Nephron progenitor cell (in vitro differentiated cells): Measurements from ENCODE around the gene ZNF282.
A peak's percentile ranks its signal among the peaks of the same experiment; 100 is the strongest.

Experiments
- DNase-seq: peaks from one replicate; pipeline ENCODE4 v3.0.0; 2021
- H3K27ac Mint-ChIP-seq: 2 replicates; pipeline ENCODE4 v1.8.0; 2021; ENCODE audit warnings: mild to moderate bottlenecking, moderate library complexity, mixed read lengths
- H3K27me3 Mint-ChIP-seq: 2 replicates; pipeline ENCODE4 v1.8.0; 2021; ENCODE audit warnings: mild to moderate bottlenecking, low read depth, mixed read lengths; ENCODE audit not compliant: poor library complexity
- H3K36me3 Mint-ChIP-seq: 2 replicates; pipeline ENCODE4 v1.8.0; 2021; ENCODE audit warnings: low read depth, mixed read lengths
- H3K4me1 Mint-ChIP-seq: 2 replicates; pipeline ENCODE4 v1.8.0; 2021; ENCODE audit warnings: mixed read lengths
- H3K4me3 Mint-ChIP-seq: 2 replicates; pipeline ENCODE4 v1.8.0; 2021; ENCODE audit warnings: mild to moderate bottlenecking, moderate library complexity, mixed read lengths
- H3K9me3 Mint-ChIP-seq: 2 replicates; pipeline ENCODE4 v1.8.0; 2021; ENCODE audit warnings: mild to moderate bottlenecking, moderate library complexity, mixed read lengths
- TF ChIP-seq, protein P1 (sequence below): fragments of 200-600 bp; sonication (generic); IDR thresholded peaks from 2 replicates; pipeline ENCODE4 v1.5.0; 2021; ENCODE audit warnings: antibody characterized with exemption

The ZNF282 gene

DNA sequence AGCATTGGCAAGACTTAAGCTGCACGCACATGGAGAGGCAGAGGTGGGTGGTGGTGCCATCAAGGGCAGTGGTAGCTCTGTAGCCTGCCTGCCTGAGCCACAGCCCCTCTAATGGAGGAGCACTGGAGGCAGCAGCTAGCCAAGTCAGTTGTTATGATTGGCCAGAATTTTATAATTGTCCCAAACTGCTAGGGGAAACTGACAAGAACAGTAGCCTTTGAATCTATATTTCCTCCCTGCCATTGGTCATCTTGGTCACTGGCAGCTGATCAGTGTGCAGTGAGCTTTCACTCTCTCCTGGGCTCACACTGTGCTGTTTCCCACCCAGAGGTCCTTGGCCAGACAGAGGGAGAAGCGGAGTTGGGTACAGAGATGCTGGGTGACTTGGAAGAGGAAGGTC, 57.0 kb downstream of the ZNF282 start:
- Mint-ChIP-seq H3K27me3 (no peaks in the 10 kb centered on the region), H3K9me3 (no peaks in the 10 kb centered on the region), H3K4me3 (no peak overlapping the region), H3K36me3 (peaks cover 48% of the 10 kb centered on the region), H3K27ac (no peak overlapping the region), H3K4me1 (peaks cover 9% of the 10 kb centered on the region)
- DNase-seq, result no peak
- TF ChIP-seq, protein P1, sequence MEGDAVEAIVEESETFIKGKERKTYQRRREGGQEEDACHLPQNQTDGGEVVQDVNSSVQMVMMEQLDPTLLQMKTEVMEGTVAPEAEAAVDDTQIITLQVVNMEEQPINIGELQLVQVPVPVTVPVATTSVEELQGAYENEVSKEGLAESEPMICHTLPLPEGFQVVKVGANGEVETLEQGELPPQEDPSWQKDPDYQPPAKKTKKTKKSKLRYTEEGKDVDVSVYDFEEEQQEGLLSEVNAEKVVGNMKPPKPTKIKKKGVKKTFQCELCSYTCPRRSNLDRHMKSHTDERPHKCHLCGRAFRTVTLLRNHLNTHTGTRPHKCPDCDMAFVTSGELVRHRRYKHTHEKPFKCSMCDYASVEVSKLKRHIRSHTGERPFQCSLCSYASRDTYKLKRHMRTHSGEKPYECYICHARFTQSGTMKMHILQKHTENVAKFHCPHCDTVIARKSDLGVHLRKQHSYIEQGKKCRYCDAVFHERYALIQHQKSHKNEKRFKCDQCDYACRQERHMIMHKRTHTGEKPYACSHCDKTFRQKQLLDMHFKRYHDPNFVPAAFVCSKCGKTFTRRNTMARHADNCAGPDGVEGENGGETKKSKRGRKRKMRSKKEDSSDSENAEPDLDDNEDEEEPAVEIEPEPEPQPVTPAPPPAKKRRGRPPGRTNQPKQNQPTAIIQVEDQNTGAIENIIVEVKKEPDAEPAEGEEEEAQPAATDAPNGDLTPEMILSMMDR, result no peak

DNA sequence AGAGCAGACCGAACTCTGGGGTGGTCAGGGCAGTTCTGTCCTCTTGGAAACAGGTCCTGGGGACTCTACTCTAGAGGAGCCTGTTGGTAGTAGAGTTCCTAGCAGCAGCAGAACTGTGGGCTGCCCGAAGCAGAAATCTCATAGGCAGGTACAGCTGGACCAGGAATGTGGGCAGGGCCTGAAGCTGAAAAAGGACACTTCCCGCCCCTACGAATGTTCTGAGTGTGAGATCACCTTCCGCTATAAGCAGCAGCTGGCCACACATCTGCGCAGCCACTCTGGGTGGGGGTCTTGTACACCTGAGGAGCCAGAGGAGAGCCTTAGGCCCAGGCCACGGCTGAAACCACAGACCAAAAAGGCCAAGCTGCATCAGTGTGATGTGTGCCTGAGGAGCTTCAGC, 58.3 kb downstream of the ZNF282 start:
- TF ChIP-seq, protein P1, result no peak
- no peak for DNase-seq
- H3K27ac Mint-ChIP-seq, result no peak overlapping the region
- H3K9me3 Mint-ChIP-seq, result no peaks in the 10 kb centered on the region
- peaks cover 39% of the 10 kb centered on the region for H3K36me3 Mint-ChIP-seq
- H3K4me1 Mint-ChIP-seq, result no peaks in the 10 kb centered on the region
- H3K4me3 Mint-ChIP-seq, result no peak overlapping the region
- no peaks in the 10 kb centered on the region for H3K27me3 Mint-ChIP-seq

DNA sequence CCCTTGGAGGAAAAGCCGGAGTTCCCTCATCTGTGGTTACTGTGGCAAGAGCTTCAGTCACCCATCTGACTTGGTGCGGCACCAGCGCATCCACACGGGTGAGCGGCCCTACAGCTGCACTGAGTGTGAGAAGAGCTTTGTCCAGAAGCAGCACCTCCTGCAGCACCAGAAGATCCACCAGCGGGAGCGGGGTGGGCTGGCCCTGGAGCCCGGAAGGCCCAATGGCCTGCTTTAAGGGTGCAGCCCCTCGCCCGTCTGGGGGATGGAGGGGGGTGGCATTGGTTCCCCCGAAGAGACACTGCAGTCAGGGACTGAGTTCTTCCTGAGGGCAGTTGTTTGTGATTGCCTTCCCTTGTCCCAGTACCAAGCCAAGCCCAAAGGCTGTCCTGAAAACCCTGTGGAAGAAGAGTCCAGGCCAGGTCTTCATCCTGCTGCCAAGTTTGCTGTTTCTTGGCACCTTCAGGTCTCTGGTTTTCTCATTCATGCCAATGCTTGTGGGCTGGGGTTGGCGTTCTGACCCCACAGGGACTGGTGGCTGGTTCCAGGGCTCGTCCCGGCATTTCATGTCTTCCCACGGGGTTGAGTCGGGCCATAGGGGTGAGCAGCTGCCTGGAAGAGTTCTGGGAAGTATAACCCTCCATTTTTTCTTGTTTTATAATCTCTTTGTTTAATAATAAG, 59.0 kb downstream of the ZNF282 start:
- TF ChIP-seq, protein P1, result no peak
- no peaks in the 10 kb centered on the region for H3K4me1 Mint-ChIP-seq
- H3K4me3 Mint-ChIP-seq, result no peak overlapping the region
- no peak for DNase-seq
- no peak overlapping the region for H3K27ac Mint-ChIP-seq
- H3K9me3 Mint-ChIP-seq, result no peaks in the 10 kb centered on the region
- peaks cover 39% of the 10 kb centered on the region for H3K36me3 Mint-ChIP-seq
- H3K27me3 Mint-ChIP-seq, result no peaks in the 10 kb centered on the region

DNA sequence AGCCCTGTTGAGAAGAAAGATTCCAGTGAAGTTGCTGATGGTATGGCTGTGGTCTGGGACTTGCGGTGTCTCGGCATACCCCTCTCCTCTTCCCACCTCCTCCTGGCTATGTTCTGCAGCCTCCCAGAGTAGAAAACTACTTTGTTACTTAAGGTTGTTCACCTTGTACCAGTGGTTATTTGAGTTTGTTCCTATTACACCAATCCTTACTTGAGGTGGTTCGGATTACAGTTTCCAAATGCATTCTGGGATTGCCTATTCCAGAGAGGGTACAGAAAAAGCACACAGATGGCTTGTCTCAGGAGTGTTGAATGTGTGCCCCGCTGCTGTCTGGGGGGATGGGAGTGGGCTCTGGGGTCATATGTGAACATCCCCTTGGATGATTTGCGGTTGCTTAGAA, 59.8 kb downstream of the ZNF282 start:
- no peak for DNase-seq
- TF ChIP-seq, protein P1, result no peak
- Mint-ChIP-seq H3K36me3 (peaks cover 38% of the 10 kb centered on the region), H3K4me1 (no peaks in the 10 kb centered on the region), H3K27me3 (no peaks in the 10 kb centered on the region), H3K27ac (no peak overlapping the region), H3K9me3 (no peaks in the 10 kb centered on the region), H3K4me3 (no peak overlapping the region)

DNA sequence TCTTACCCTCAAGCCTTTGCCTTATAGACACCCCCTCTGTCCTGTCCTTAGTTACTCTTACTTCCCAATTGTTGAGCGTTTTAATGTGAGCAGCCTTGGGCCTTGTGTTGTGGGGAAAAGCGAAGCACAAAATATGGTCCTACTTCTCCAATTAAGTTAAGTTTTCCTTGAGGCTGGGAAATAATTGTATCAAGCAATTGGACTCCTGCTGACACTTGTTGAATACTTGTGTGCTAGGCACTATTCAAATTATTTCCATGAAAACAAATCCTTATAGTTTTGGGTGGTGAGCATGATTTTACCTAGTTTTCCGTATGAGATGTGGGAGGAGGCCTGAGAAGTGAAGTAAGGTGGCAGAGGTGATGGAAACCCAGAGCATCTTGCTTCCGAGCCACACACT, 61.2 kb downstream of the ZNF282 start:
- H3K4me1 Mint-ChIP-seq, result no peaks in the 10 kb centered on the region
- H3K27ac Mint-ChIP-seq, result no peak overlapping the region
- no peak for DNase-seq
- H3K4me3 Mint-ChIP-seq, result no peak overlapping the region
- H3K36me3 Mint-ChIP-seq, result peaks cover 30% of the 10 kb centered on the region
- TF ChIP-seq, protein P1, result no peak
- H3K27me3 Mint-ChIP-seq, result peaks cover 3% of the 10 kb centered on the region
- H3K9me3 Mint-ChIP-seq, result no peaks in the 10 kb centered on the region

DNA sequence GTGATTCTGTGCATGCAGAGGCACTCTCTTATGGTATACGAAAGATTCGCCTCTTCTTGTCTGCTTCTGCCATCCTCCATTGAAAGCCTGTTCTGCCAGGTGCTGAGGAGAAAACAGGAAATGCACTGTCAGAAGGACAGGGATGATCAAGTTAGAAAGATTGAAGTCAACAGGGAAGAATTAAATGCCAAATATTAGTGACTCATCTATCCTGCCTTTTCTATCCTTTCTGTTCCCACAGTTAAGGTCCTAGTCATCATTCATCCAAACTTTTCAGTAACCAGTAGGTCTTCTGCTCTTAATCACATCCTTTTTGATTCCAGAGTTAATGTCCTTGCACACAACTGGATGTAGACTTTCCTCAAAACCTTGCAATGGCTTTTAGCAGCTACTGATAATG, 61.8 kb downstream of the ZNF282 start:
- TF ChIP-seq, protein P1, result no peak
- DNase-seq, result no peak
- Mint-ChIP-seq H3K36me3 (peaks cover 26% of the 10 kb centered on the region), H3K4me3 (no peak overlapping the region), H3K27me3 (peaks cover 3% of the 10 kb centered on the region), H3K4me1 (no peaks in the 10 kb centered on the region), H3K27ac (peak overlapping the region; percentile 42), H3K9me3 (no peaks in the 10 kb centered on the region)
